Ramos (cell line): ENCODE data around the gene KRT74.

Experiments
- in situ Hi-C: fragments of 300-500 bp; cut with MboI; formaldehyde crosslinking; loops from one replicate; pipeline ENCODE4 v1.14.3; 2022; ENCODE audit warnings: low sequenced_read_pairs; ENCODE audit not compliant: unreplicated experiment

KRT74 gene

GRCh38 chr12:52573743-52574142 lies at the start of gene KRT74:
Gene KRT74, minus strand, starts transcription at chr12:52573843. Its CDS starts 66 bp downstream, at chr12:52573777.
- in situ Hi-C loops, result no loop called here

DNA sequence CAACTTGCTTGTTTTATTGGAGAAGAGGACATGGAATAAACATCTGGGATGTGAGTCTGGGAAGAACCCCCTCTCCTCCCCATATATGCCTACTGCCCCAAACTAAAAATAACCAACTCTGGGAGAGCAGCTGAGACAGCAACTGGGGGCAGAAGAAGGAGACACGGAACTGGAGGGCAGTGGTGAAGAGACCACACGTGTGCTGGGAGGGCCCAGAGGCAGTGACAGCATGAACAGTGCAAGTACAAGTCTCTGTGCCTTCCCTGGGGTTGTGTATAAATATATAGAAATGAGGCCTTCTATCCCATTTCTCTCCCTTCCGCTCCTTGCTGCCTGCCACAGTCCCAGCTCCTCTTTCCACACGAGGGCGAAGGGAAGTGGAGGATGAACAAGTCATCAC lies 48.7 kb upstream of the KRT74 start:
- in situ Hi-C loops, result no loop called here

DNA sequence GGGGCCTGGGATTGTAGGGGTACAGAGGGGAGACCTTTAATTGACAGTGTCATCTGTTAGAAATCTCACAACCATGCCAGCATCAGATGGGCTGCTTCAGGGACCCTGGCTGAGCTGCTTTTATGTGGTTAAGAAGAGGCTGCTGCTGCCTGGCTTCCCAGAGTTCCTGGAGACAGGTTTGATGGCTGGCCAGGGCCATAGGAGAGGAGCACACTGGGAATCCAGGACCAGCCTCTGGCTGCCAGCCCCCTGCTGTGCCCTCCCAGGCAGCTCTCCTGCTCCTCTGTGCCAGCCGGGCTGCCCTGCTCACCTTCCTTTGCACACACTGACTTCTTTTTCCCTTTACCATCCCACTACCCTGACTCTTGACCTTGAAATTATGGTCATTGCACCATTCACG lies 45.2 kb upstream of the KRT74 start:
- in situ Hi-C loops, result no loop called here

DNA sequence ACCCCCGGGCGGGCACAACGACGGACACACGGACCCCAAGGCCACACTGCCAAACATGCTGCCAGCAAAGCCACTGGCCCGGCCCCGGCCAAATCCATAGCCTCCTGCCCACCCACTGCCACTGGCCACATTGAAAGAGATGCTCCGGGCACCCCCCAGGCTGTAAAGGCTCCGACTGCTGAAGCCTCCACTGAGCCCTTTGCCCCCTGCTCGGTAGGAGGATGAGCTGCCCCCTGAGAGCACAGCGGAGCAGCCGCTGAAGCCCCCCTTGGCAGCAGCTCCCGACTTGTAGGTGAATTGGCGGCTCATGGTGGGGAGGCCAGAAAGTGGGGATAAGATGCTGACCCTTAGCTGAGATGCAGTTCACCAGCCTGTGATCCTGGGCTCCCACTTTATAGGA lies 44.6 kb upstream of the KRT74 start, which contains the start of gene KRT73:
TSS of gene KRT73 (minus strand) at position 344 of the 400 bp plus-strand sequence. CDS start at position 309, 35 bp downstream.
- in situ Hi-C loops, result no loop called here

DNA sequence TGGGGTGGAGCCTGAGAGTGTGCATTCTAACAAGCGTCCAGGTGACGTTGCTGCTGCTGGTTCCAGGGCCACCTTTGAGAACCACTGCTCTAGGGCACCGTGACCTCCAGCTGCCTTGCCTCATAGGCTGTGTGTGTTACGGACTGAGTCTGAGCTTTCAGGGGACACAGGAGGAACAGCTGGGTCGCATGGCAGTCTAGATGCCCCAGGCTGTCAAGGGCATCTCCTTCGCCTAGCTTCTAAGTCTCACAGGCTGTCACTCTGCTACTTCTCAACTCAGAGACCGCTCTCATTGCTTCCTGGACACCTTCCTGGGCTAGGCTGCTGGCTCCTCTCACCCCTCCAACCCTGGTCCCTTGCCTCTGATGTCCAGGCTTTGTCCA lies 43.8 kb upstream of the KRT74 start:
- in situ Hi-C loops, result no loop called here

DNA sequence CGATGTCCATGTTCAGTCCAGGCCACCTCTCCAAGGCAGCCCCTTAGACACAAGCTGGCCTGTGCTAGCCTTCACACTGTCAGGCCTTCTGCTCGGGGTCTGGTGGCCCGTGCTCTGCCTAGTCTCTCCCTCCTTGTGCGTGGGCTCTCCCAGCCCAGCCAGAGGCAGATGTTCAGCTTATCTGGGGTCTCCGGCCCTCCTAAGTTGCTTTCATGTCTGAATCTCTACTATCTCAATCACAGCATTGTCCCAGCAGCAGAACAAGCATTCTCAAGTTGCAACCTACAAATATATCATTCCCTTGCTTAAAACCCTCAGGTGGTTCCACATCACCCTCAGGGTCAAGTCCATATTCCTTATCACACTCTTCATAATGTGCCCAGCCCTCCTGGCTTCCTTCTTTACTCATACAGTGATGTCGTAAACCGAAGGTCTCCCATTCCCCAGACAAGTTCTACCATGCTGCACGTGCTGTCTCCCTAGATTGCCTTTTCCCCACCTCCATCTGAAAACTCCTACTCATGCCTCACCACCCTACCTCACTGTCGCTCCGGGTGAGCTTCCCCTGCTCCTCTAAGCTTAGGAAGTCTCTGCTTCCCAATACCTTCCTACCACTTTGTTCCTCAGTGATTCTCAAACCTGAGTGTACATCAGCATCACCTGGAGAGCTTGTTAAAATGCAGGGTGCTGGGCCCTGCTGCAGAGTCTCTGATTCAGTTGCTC lies 43.2 kb upstream of the KRT74 start:
- in situ Hi-C loops, result no loop called here

DNA sequence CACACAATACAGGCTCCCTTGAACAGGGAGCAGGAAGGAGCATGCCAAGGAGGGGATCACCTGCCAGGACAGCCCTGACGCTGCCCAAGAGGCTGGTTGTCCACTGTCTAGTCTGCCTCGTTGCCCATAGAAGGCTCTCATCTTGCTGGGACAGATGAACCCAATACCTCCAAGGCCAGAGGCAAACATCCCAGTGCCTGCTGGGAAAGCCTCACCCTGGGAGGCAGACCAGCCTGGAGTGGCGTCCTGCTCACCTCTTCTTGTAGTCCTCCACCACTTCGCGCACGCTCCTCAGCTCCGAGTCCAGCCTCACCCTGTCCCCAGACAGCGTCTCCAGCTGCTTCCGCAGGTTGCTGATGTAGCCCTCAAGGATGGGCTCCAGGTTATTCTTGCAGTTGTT lies 42.3 kb upstream of the KRT74 start:
- in situ Hi-C loops, result no loop called here

DNA sequence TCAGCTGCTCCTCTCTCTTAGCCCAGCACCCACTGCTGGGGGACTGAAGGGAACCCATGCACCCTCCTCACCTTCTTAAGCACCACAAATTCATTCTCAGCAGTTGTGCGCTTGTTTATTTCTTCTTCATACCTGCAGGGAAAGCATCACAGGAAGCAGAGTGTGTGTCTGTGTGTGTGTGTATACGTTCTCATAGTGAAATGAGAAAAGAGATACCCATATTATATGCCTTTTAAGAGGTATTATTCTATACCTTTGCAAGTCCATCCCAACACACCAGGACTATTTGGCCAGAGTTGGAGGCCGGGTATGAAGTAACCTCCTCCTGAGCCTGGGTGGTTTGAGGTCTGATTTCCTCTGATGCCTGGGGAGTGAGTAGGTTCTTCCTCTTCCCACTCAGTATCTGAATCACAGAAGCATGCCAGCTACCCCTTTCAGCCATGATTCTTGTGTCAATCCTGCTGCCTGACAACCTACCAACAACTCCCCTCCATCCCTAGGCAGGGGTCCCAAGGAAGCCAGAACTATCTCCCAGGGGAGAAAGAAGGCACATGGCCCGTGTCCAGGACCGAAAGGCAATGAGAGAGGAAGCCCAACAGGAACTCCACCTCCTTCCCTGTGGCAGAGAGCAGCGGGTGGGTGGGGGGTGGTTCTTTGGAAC lies 41.7 kb upstream of the KRT74 start:
- in situ Hi-C loops, result no loop called here

GRCh38 chr12:52614381-52615207 lies 41.0 kb upstream of the KRT74 start:
- in situ Hi-C loops, result no loop called here

GRCh38 chr12:52613384-52614030 lies 39.9 kb upstream of the KRT74 start:
- in situ Hi-C loops, result no loop called here

GRCh38 chr12:52612431-52613383 lies 39.1 kb upstream of the KRT74 start:
- in situ Hi-C loops, result no loop called here

GRCh38 chr12:52611080-52611468 lies 37.4 kb upstream of the KRT74 start:
- in situ Hi-C loops, result no loop called here

DNA sequence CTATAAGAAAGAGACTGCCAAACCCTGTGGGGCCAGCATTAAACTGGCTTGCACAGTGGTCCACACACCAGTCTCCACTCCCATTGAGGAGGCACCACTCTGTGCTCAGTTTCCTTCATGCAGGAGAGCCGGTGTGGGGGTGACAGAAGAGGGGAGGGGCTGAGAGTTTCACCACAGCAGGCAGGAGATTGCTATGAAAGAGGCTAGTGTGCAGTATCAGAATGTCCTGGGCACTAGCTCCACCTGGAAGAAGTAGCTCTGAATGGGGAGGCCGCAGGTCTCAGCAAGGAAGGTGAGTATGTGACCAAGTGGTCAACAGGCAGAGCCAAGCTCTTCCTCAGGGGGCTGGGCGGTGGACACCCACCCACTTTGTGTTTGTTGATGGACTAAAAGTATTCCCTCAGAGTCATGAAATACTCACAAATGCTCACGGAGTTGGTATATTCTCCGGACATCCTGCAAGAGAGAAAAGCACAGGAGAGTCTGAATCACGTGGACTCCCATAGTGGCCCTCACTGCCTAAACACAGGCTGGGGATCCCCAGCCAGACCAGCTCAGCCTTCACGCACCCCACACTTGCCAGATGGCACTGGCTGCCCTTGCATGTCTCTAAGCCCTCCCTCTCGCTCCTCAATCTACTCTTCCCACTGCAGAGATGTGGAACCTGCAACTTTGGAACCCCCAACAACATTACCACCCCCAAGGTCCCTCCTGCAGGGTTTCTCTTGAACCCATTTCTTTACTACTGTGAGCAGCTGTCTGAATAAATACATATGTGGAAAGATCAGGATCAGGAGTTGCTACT lies 35.4 kb upstream of the KRT74 start:
- in situ Hi-C loops, result no loop called here

GRCh38 chr12:52608161-52608560 lies 34.5 kb upstream of the KRT74 start:
- in situ Hi-C loops, result no loop called here

- in situ Hi-C loops, result no loop called here
Observed at GRCh38 chr12:52607314-52607713, 33.7 kb upstream of the KRT74 start.

- in situ Hi-C loops, result no loop called here
Observed at GRCh38 chr12:52606581-52607218, 33.1 kb upstream of the KRT74 start.

DNA sequence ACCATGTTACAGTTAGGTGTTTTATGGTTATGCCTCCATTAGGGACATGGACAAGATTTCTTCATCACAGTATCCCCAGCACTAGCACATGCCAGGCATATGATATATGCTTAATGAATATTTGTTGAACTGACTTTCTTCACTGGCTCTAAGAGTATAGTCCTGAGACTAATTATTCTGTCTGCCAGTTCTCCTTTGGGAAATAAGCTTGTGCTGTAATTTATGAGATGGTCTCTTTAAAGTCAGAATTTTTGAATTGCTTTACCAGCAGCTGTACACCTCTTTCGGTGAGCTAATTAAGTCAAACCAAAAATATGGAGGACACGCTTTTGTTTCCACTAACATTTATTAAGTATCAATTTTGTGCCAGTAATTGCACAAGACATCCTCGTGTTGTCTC lies 32.5 kb upstream of the KRT74 start:
- in situ Hi-C loops, result no loop called here

- in situ Hi-C loops, result no loop called here
Observed at GRCh38 chr12:52605542-52605941, 31.9 kb upstream of the KRT74 start.
